ENCODE measurements around the gene TRUB1.
"Not testable (repeated sequence)": the region's sequence is repeated elsewhere in the genome, so short reads cannot be mapped to it uniquely, and the experiment has no call there.

The TRUB1 gene

GRCh38 chr10:114925587-114926586, 12.1 kb upstream of the TRUB1 start:
- peak; percentile 73 for DNase-seq

- no peak for DNase-seq
Observed at GRCh38 chr10:114928818-114929217, 9.2 kb upstream of the TRUB1 start.

GRCh38 chr10:114930320-114930719, 7.7 kb upstream of the TRUB1 start:
- DNase-seq, result no peak

- no peak for DNase-seq
Observed at GRCh38 chr10:114931072-114931679, 6.8 kb upstream of the TRUB1 start.

GRCh38 chr10:114932225-114932624, 5.8 kb upstream of the TRUB1 start:
- no peak for DNase-seq

- DNase-seq, result no peak
Observed at GRCh38 chr10:114932945-114933344, 5.0 kb upstream of the TRUB1 start.

- DNase-seq, result no peak
Observed at GRCh38 chr10:114933588-114933987, 4.4 kb upstream of the TRUB1 start.

GRCh38 chr10:114933995-114934394, 4.0 kb upstream of the TRUB1 start:
- DNase-seq, result not testable (repeated sequence)

- DNase-seq, result no peak
Observed at GRCh38 chr10:114938856-114939193, 830 bp downstream of the TRUB1 start.

- DNase-seq, result no peak
Observed at GRCh38 chr10:114940735-114941134, 2.7 kb downstream of the TRUB1 start.

- no peak for DNase-seq
Observed at GRCh38 chr10:114943000-114943399, 5.0 kb downstream of the TRUB1 start.

- no peak for DNase-seq
Observed at GRCh38 chr10:114953047-114953446, 15.1 kb downstream of the TRUB1 start.

- DNase-seq, result no peak
Observed at GRCh38 chr10:114955984-114956383, 18.0 kb downstream of the TRUB1 start.

GRCh38 chr10:114956466-114956865, 18.5 kb downstream of the TRUB1 start:
- no peak for DNase-seq

GRCh38 chr10:114957122-114957521, 19.1 kb downstream of the TRUB1 start:
- DNase-seq, result no peak

GRCh38 chr10:114957673-114958072, 19.7 kb downstream of the TRUB1 start:
- DNase-seq, result no peak

GRCh38 chr10:114962441-114962840, 24.4 kb downstream of the TRUB1 start:
- DNase-seq, result no peak

- no peak for DNase-seq
Observed at GRCh38 chr10:114963908-114964307, 25.9 kb downstream of the TRUB1 start.

- no peak for DNase-seq
Observed at GRCh38 chr10:114967071-114967470, 29.1 kb downstream of the TRUB1 start.

GRCh38 chr10:114970515-114970914, 32.5 kb downstream of the TRUB1 start:
- DNase-seq, result no peak

- no peak for DNase-seq
Observed at GRCh38 chr10:114973306-114973705, 35.3 kb downstream of the TRUB1 start.

GRCh38 chr10:114973997-114974396, 36.0 kb downstream of the TRUB1 start:
- no peak for DNase-seq

GRCh38 chr10:114974625-114975024, 36.6 kb downstream of the TRUB1 start:
- DNase-seq, result no peak

- DNase-seq, result no peak
Observed at GRCh38 chr10:114975091-114975490, 37.1 kb downstream of the TRUB1 start.
